ENCODE results near the gene CD96. TPM values are rescaled to one million over a fixed set of nuclear protein-coding genes. Genes with fewer than 3 reads are reported as not detected.

The CD96 gene
- total RNA-seq, 1 donor from 2014 or later = 9.5 TPM

- H3K4me3 ChIP-seq = no peak overlapping the region
- TF ChIP-seq CTCF (IDR thresholded peaks at IDR 0.05) = no peak
- no peaks in the 10 kb centered on the region for H3K27me3 ChIP-seq
- intact Hi-C loops (cut with DNase I) = no loop called here
- H3K27ac ChIP-seq = no peak overlapping the region
- no peaks in the 10 kb centered on the region for H3K9me3 ChIP-seq
- no peaks in the 10 kb centered on the region for H3K4me1 ChIP-seq
- H3K36me3 ChIP-seq = no peaks in the 10 kb centered on the region
- ATAC-seq (no peak), DNase-seq (no peak)
These were observed 94.4 kb downstream of the CD96 start for GRCh38 chr3:111636366-111636885.

- no peaks in the 10 kb centered on the region for H3K9me3 ChIP-seq
- H3K4me1 ChIP-seq = no peaks in the 10 kb centered on the region
- TF ChIP-seq CTCF (IDR thresholded peaks at IDR 0.05) = no peak
- H3K27me3 ChIP-seq = no peaks in the 10 kb centered on the region
- no peak overlapping the region for H3K27ac ChIP-seq
- H3K36me3 ChIP-seq = no peaks in the 10 kb centered on the region
- intact Hi-C loops (cut with DNase I) = no loop called here
- no peak overlapping the region for H3K4me3 ChIP-seq
- DNase-seq (no peak), ATAC-seq (no peak)
These were observed 97.3 kb downstream of the CD96 start for GRCh38 chr3:111639316-111639715.

GRCh38 chr3:111648991-111649579, 107.1 kb downstream of the CD96 start:
- no peaks in the 10 kb centered on the region for H3K4me1 ChIP-seq
- no peak overlapping the region for H3K27ac ChIP-seq
- no peak for TF ChIP-seq CTCF (IDR thresholded peaks at IDR 0.05)
- no peak overlapping the region for H3K4me3 ChIP-seq
- H3K27me3 ChIP-seq = no peaks in the 10 kb centered on the region
- intact Hi-C loops (cut with DNase I) = no loop called here
- DNase-seq = no peak
- no peaks in the 10 kb centered on the region for H3K36me3 ChIP-seq
- no peak for ATAC-seq
- no peaks in the 10 kb centered on the region for H3K9me3 ChIP-seq

- no peaks in the 10 kb centered on the region for H3K9me3 ChIP-seq
- intact Hi-C loops (cut with DNase I) = no loop called here
These were observed 108.6 kb downstream of the CD96 start for GRCh38 chr3:111650378-111651275.

More at GRCh38 chr3:111650378-111651275, 108.6 kb downstream of the CD96 start:
- no peaks in the 10 kb centered on the region for H3K36me3 ChIP-seq
- no peak overlapping the region for H3K4me3 ChIP-seq
- no peaks in the 10 kb centered on the region for H3K4me1 ChIP-seq
- TF ChIP-seq CTCF (IDR thresholded peaks at IDR 0.05) = no peak
- H3K27ac ChIP-seq = no peak overlapping the region
- no peaks in the 10 kb centered on the region for H3K27me3 ChIP-seq
- DNase-seq = no peak
- ATAC-seq = no peak

All from upper lobe of right lung (tissue), 1 donor.